HepG2 (cell line): ENCODE results near the gene CD248. TPM values are rescaled to one million over a fixed set of nuclear protein-coding genes. Genes with fewer than 3 reads are reported as not detected.

ENCODE experiments used
- ZFP90 ChIP-seq: sonication (generic); formaldehyde crosslinking; IDR thresholded peaks from 2 replicates; pipeline ENCODE4 v1.8.0; 2022; ENCODE audit warnings: missing genetic modification reagents, mild to moderate bottlenecking, inconsistent platforms, borderline replicate concordance
- ZNF746 ChIP-seq: sonication (generic); formaldehyde crosslinking; IDR thresholded peaks from 2 replicates; pipeline ENCODE4 v1.8.0; 2022; ENCODE audit warnings: mild to moderate bottlenecking, missing genetic modification reagents
- polyA plus RNA-seq, 8 experiments: library from polyadenylated mRNA; depleted of rRNA in 3 of 8; stranded (reverse) in 7 of 8; unstranded in 1 of 8; fragments of >200 nt; fragmentation: Illumina TruSeq in 4 of 8; extraction: Trizol in 4 of 8; gene quantifications; 2 replicates each; pipeline versions ENCODE4 v1.2.1 to v1.2.3, GENCODE V29; 2011 to 2016; ENCODE audit warnings: low read depth in 4 of 8, missing spikeins in 1 of 8, mixed read lengths in 1 of 8; ENCODE audit not compliant: insufficient read depth in 1 of 8
- total RNA-seq, 5 experiments: library from RNA; depleted of rRNA; stranded (reverse); fragments of >200 nt; fragmentation: Illumina TruSeq; extraction: Trizol; gene quantifications; 2 replicates each; pipeline ENCODE4 v1.2.3, GENCODE V29; 2016; ENCODE audit warnings: low read depth in 1 of 5
- TF ChIP-seq, protein P1 (sequence below): sonication (generic); formaldehyde crosslinking; IDR thresholded peaks from 2 replicates; pipeline ENCODE4 v1.4.0; 2020; ENCODE audit warnings: missing genetic modification reagents
- TF ChIP-seq, protein P2 (sequence below), 2 experiments: fragments of 450-650 bp in 1 of 2; sonication (generic) in 1 of 2; formaldehyde crosslinking; IDR thresholded peaks; 2 replicates each; pipeline versions ENCODE4 v1.5.0 to v1.8.0; 2020 to 2022; ENCODE audit warnings: mild to moderate bottlenecking in 1 of 2, missing genetic modification reagents in 1 of 2
- TF ChIP-seq, protein P3 (sequence below): sonication (generic); formaldehyde crosslinking; IDR thresholded peaks from 2 replicates; pipeline ENCODE4 v1.4.0; 2020; ENCODE audit warnings: missing genetic modification reagents
- TF ChIP-seq, protein P4 (sequence below): sonication (generic); formaldehyde crosslinking; IDR thresholded peaks from 2 replicates; pipeline ENCODE4 v1.4.0; 2020; ENCODE audit warnings: mild to moderate bottlenecking, missing genetic modification reagents
- TF ChIP-seq, protein P5 (sequence below): sonication (generic); formaldehyde crosslinking; IDR thresholded peaks from 2 replicates; pipeline ENCODE4 v1.9.0; 2021; ENCODE audit warnings: missing genetic modification reagents, mild to moderate bottlenecking, borderline replicate concordance
- TF ChIP-seq, protein P6 (sequence below): sonication (generic); formaldehyde crosslinking; IDR thresholded peaks from 2 replicates; pipeline ENCODE4 v1.5.0; 2020; ENCODE audit warnings: missing genetic modification reagents
- TF ChIP-seq, protein P7 (sequence below): fragments of 450-650 bp; IDR thresholded peaks from 2 replicates; pipeline ENCODE4 v1.6.1; 2017; ENCODE audit warnings: mild to moderate bottlenecking

Gene CD248
- total and polyA plus RNA-seq, 2 of the 13 experiments (the other 11 are each of a cell fraction or from before 2014, with no cell fraction given), result 0.25 to 0.35 TPM

DNA sequence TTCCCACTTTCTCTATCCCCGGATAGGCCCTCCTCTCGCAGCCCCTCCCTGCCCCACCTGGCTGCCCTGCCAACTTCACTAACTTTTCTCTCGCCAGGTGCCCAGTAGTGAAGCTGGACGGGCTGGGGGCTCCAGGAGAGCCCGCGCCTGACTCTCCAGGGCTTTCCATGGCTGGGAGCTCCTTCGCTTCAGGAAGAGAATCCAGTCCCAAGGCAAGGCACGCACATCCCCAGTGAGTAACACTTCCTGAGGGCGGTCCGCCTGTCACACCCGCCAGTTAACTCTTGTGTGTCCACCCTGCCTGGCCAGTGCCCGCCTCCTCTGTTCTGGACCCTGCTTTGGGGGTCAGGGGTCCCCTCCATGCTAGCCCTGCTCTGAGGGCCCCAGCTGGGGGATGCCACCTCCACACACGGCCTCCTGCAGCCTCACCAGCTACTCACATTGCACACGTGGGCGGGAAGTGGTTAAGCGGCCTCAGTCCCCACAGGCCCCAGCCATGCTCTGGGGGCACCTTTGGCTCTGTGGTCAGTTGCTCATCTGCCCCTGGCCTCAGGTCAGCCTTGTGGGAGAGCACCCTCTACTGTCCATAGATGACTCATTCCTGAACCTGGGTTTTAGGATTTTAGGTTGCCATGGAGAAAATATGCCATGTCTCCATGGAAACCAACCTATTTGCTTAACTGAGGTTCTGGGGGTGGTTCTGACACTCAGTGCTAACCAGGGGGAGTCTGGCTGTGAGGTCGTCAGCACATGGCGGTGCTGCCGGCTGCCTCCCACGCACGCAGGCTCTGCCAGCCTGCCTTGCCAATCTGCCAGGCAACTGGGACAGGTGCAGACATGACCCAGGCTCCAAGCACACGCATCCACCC, 19.6 kb upstream of the CD248 start, which contains the start of gene RIN1 (continued):
- TF ChIP-seq, protein P1, sequence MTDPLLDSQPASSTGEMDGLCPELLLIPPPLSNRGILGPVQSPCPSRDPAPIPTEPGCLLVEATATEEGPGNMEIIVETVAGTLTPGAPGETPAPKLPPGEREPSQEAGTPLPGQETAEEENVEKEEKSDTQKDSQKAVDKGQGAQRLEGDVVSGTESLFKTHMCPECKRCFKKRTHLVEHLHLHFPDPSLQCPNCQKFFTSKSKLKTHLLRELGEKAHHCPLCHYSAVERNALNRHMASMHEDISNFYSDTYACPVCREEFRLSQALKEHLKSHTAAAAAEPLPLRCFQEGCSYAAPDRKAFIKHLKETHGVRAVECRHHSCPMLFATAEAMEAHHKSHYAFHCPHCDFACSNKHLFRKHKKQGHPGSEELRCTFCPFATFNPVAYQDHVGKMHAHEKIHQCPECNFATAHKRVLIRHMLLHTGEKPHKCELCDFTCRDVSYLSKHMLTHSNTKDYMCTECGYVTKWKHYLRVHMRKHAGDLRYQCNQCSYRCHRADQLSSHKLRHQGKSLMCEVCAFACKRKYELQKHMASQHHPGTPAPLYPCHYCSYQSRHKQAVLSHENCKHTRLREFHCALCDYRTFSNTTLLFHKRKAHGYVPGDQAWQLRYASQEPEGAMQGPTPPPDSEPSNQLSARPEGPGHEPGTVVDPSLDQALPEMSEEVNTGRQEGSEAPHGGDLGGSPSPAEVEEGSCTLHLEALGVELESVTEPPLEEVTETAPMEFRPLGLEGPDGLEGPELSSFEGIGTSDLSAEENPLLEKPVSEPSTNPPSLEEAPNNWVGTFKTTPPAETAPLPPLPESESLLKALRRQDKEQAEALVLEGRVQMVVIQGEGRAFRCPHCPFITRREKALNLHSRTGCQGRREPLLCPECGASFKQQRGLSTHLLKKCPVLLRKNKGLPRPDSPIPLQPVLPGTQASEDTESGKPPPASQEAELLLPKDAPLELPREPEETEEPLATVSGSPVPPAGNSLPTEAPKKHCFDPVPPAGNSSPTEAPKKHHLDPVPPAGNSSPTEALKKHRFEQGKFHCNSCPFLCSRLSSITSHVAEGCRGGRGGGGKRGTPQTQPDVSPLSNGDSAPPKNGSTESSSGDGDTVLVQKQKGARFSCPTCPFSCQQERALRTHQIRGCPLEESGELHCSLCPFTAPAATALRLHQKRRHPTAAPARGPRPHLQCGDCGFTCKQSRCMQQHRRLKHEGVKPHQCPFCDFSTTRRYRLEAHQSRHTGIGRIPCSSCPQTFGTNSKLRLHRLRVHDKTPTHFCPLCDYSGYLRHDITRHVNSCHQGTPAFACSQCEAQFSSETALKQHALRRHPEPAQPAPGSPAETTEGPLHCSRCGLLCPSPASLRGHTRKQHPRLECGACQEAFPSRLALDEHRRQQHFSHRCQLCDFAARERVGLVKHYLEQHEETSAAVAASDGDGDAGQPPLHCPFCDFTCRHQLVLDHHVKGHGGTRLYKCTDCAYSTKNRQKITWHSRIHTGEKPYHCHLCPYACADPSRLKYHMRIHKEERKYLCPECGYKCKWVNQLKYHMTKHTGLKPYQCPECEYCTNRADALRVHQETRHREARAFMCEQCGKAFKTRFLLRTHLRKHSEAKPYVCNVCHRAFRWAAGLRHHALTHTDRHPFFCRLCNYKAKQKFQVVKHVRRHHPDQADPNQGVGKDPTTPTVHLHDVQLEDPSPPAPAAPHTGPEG (CRISPR knock-in tag), result no peak
- TF ChIP-seq, protein P2, sequence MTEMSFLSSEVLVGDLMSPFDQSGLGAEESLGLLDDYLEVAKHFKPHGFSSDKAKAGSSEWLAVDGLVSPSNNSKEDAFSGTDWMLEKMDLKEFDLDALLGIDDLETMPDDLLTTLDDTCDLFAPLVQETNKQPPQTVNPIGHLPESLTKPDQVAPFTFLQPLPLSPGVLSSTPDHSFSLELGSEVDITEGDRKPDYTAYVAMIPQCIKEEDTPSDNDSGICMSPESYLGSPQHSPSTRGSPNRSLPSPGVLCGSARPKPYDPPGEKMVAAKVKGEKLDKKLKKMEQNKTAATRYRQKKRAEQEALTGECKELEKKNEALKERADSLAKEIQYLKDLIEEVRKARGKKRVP (CRISPR knock-in tag; IDR thresholded peaks at IDR 0.05), result no peak
- TF ChIP-seq ZNF746 (CRISPR knock-in tag), result no peak; the same call in 1 of the 2 replicates
- TF ChIP-seq, protein P3, sequence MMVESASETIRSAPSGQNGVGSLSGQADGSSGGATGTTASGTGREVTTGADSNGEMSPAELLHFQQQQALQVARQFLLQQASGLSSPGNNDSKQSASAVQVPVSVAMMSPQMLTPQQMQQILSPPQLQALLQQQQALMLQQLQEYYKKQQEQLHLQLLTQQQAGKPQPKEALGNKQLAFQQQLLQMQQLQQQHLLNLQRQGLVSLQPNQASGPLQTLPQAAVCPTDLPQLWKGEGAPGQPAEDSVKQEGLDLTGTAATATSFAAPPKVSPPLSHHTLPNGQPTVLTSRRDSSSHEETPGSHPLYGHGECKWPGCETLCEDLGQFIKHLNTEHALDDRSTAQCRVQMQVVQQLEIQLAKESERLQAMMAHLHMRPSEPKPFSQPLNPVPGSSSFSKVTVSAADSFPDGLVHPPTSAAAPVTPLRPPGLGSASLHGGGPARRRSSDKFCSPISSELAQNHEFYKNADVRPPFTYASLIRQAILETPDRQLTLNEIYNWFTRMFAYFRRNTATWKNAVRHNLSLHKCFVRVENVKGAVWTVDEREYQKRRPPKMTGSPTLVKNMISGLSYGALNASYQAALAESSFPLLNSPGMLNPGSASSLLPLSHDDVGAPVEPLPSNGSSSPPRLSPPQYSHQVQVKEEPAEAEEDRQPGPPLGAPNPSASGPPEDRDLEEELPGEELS (CRISPR knock-in tag), result peak; percentile 60
- TF ChIP-seq, protein P4, sequence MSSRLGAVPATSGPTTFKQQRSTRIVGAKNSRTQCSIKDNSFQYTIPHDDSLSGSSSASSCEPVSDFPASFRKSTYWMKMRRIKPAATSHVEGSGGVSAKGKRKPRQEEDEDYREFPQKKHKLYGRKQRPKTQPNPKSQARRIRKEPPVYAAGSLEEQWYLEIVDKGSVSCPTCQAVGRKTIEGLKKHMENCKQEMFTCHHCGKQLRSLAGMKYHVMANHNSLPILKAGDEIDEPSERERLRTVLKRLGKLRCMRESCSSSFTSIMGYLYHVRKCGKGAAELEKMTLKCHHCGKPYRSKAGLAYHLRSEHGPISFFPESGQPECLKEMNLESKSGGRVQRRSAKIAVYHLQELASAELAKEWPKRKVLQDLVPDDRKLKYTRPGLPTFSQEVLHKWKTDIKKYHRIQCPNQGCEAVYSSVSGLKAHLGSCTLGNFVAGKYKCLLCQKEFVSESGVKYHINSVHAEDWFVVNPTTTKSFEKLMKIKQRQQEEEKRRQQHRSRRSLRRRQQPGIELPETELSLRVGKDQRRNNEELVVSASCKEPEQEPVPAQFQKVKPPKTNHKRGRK (CRISPR knock-in tag), result no peak
- TF ChIP-seq ZFP90 (CRISPR knock-in tag), result 0 out of 2 replicates have a peak, but pooled peaks have one; percentile 79
- TF ChIP-seq, protein P5, sequence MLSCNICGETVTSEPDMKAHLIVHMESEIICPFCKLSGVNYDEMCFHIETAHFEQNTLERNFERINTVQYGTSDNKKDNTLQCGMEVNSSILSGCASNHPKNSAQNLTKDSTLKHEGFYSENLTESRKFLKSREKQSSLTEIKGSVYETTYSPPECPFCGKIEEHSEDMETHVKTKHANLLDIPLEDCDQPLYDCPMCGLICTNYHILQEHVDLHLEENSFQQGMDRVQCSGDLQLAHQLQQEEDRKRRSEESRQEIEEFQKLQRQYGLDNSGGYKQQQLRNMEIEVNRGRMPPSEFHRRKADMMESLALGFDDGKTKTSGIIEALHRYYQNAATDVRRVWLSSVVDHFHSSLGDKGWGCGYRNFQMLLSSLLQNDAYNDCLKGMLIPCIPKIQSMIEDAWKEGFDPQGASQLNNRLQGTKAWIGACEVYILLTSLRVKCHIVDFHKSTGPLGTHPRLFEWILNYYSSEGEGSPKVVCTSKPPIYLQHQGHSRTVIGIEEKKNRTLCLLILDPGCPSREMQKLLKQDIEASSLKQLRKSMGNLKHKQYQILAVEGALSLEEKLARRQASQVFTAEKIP (CRISPR knock-in tag), result no peak
- TF ChIP-seq, protein P6, sequence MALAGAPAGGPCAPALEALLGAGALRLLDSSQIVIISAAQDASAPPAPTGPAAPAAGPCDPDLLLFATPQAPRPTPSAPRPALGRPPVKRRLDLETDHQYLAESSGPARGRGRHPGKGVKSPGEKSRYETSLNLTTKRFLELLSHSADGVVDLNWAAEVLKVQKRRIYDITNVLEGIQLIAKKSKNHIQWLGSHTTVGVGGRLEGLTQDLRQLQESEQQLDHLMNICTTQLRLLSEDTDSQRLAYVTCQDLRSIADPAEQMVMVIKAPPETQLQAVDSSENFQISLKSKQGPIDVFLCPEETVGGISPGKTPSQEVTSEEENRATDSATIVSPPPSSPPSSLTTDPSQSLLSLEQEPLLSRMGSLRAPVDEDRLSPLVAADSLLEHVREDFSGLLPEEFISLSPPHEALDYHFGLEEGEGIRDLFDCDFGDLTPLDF (CRISPR knock-in tag), result no peak
- TF ChIP-seq, protein P7, sequence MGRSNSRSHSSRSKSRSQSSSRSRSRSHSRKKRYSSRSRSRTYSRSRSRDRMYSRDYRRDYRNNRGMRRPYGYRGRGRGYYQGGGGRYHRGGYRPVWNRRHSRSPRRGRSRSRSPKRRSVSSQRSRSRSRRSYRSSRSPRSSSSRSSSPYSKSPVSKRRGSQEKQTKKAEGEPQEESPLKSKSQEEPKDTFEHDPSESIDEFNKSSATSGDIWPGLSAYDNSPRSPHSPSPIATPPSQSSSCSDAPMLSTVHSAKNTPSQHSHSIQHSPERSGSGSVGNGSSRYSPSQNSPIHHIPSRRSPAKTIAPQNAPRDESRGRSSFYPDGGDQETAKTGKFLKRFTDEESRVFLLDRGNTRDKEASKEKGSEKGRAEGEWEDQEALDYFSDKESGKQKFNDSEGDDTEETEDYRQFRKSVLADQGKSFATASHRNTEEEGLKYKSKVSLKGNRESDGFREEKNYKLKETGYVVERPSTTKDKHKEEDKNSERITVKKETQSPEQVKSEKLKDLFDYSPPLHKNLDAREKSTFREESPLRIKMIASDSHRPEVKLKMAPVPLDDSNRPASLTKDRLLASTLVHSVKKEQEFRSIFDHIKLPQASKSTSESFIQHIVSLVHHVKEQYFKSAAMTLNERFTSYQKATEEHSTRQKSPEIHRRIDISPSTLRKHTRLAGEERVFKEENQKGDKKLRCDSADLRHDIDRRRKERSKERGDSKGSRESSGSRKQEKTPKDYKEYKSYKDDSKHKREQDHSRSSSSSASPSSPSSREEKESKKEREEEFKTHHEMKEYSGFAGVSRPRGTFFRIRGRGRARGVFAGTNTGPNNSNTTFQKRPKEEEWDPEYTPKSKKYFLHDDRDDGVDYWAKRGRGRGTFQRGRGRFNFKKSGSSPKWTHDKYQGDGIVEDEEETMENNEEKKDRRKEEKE, result no peak
